ENCODE measurements around the gene SNAI3.

SNAI3 gene

DNA sequence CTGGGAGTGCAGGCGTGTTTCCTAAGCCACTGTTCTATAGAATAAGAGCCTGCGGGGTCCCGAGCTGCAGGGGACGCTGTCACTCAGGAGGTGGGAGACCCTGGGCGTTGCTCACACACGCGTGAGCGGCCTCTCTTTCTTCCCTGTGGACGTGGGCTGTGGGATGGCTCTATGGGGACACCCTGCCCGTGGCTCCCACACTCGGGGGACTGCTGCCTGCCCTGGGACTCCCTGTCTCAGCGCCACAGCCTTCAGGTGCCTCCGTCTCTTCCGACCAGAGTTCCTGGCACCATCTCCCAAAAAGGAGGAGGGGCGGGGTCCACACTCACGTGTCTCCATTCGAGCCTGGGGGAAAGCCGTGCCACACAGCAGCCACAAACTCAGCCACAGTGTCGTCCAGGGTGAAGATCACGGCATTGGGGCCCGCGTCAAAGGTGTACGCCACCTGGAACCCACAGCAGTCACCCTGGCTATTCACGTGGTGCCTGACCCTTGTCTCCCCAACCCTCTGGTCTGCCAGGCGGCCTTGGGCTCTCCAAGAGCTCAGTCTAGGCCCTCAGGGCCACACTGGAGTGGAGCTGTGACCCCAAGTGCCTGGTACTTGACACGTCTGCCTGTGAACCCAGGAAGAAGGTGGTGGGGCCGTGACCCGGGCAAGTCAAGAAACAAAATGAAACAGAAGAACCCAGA, 31.8 kb downstream of the SNAI3 start:
- Histone ChIP-seq H2AFZ (ENCODE audit: low read depth) (no peak overlapping the region), H3K4me1 (ENCODE audit: low read depth, poor library complexity, severe bottlenecking) (peaks cover 17% of the 10 kb centered on the region), H3K27me3 (ENCODE audit: insufficient read depth, low read depth) (no peaks in the 10 kb centered on the region), H3K36me3 (ENCODE audit: insufficient read depth) (no peaks in the 10 kb centered on the region), H3K4me2 (no peak overlapping the region), H4K20me1 (ENCODE audit: insufficient read depth) (no peaks in the 10 kb centered on the region), H3K79me2 (ENCODE audit: insufficient read depth, low read depth) (peaks cover 8% of the 10 kb centered on the region; the same call in 1 of the 2 replicates), H3K27ac (no peak overlapping the region), H3K4me3 (IDR thresholded peaks at IDR 0.05; ENCODE audit: insufficient read depth, low read depth, low read length) (no peak overlapping the region), H3K9ac (no peak overlapping the region)
- TF ChIP-seq, protein P1, sequence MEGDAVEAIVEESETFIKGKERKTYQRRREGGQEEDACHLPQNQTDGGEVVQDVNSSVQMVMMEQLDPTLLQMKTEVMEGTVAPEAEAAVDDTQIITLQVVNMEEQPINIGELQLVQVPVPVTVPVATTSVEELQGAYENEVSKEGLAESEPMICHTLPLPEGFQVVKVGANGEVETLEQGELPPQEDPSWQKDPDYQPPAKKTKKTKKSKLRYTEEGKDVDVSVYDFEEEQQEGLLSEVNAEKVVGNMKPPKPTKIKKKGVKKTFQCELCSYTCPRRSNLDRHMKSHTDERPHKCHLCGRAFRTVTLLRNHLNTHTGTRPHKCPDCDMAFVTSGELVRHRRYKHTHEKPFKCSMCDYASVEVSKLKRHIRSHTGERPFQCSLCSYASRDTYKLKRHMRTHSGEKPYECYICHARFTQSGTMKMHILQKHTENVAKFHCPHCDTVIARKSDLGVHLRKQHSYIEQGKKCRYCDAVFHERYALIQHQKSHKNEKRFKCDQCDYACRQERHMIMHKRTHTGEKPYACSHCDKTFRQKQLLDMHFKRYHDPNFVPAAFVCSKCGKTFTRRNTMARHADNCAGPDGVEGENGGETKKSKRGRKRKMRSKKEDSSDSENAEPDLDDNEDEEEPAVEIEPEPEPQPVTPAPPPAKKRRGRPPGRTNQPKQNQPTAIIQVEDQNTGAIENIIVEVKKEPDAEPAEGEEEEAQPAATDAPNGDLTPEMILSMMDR (conservative IDR thresholded peaks at IDR 0.05; ENCODE audit: low read depth, low read length): no peak

- Histone ChIP-seq H3K27ac (no peak overlapping the region), H3K79me2 (ENCODE audit: insufficient read depth, low read depth) (peaks cover 11% of the 10 kb centered on the region), H2AFZ (ENCODE audit: low read depth) (no peak overlapping the region), H4K20me1 (ENCODE audit: insufficient read depth) (no peaks in the 10 kb centered on the region), H3K36me3 (ENCODE audit: insufficient read depth) (no peaks in the 10 kb centered on the region), H3K4me2 (no peak overlapping the region), H3K4me3 (IDR thresholded peaks at IDR 0.05; ENCODE audit: insufficient read depth, low read depth, low read length) (no peak overlapping the region), H3K9ac (no peak overlapping the region), H3K4me1 (ENCODE audit: low read depth, poor library complexity, severe bottlenecking) (peaks cover 21% of the 10 kb centered on the region), H3K27me3 (ENCODE audit: insufficient read depth, low read depth) (no peaks in the 10 kb centered on the region)
- TF ChIP-seq, protein P1 (conservative IDR thresholded peaks at IDR 0.05; ENCODE audit: low read depth, low read length): no peak
Measured at GRCh38 chr16:88653596-88654362, 32.5 kb downstream of the SNAI3 start.

- no peak overlapping the region for H2AFZ ChIP-seq (ENCODE audit: low read depth)
- no peak overlapping the region for H3K4me3 ChIP-seq (IDR thresholded peaks at IDR 0.05; ENCODE audit: insufficient read depth, low read depth, low read length)
- no peaks in the 10 kb centered on the region for H3K27me3 ChIP-seq (ENCODE audit: insufficient read depth, low read depth)
- no peaks in the 10 kb centered on the region for H3K36me3 ChIP-seq (ENCODE audit: insufficient read depth)
- H3K79me2 ChIP-seq (ENCODE audit: insufficient read depth, low read depth): peaks cover 11% of the 10 kb centered on the region
- TF ChIP-seq, protein P1 (conservative IDR thresholded peaks at IDR 0.05; ENCODE audit: low read depth, low read length): no peak
- H3K4me2 ChIP-seq: no peak overlapping the region
- no peak overlapping the region for H3K27ac ChIP-seq
- H3K9ac ChIP-seq: no peak overlapping the region
- H4K20me1 ChIP-seq (ENCODE audit: insufficient read depth): no peaks in the 10 kb centered on the region
- H3K4me1 ChIP-seq (ENCODE audit: low read depth, poor library complexity, severe bottlenecking): peaks cover 21% of the 10 kb centered on the region
Measured at GRCh38 chr16:88653101-88653500, 33.2 kb downstream of the SNAI3 start.

GRCh38 chr16:88652762-88653063, 33.6 kb downstream of the SNAI3 start:
- no peak overlapping the region for H3K9ac ChIP-seq
- no peak overlapping the region for H3K4me2 ChIP-seq
- H3K4me1 ChIP-seq (ENCODE audit: low read depth, poor library complexity, severe bottlenecking): peaks cover 21% of the 10 kb centered on the region
- no peaks in the 10 kb centered on the region for H4K20me1 ChIP-seq (ENCODE audit: insufficient read depth)
- no peak overlapping the region for H2AFZ ChIP-seq (ENCODE audit: low read depth)
- peaks cover 11% of the 10 kb centered on the region for H3K79me2 ChIP-seq (ENCODE audit: insufficient read depth, low read depth)
- no peak overlapping the region for H3K4me3 ChIP-seq (IDR thresholded peaks at IDR 0.05; ENCODE audit: insufficient read depth, low read depth, low read length)
- TF ChIP-seq, protein P1 (conservative IDR thresholded peaks at IDR 0.05; ENCODE audit: low read depth, low read length): no peak
- no peak overlapping the region for H3K27ac ChIP-seq
- no peaks in the 10 kb centered on the region for H3K27me3 ChIP-seq (ENCODE audit: insufficient read depth, low read depth)
- no peaks in the 10 kb centered on the region for H3K36me3 ChIP-seq (ENCODE audit: insufficient read depth)

All from KMS-11 (cell line).